Measurements from ENCODE around the gene FAM111A.
A peak's percentile ranks its signal among the peaks of the same experiment; 100 is the strongest.

Gene FAM111A

DNA sequence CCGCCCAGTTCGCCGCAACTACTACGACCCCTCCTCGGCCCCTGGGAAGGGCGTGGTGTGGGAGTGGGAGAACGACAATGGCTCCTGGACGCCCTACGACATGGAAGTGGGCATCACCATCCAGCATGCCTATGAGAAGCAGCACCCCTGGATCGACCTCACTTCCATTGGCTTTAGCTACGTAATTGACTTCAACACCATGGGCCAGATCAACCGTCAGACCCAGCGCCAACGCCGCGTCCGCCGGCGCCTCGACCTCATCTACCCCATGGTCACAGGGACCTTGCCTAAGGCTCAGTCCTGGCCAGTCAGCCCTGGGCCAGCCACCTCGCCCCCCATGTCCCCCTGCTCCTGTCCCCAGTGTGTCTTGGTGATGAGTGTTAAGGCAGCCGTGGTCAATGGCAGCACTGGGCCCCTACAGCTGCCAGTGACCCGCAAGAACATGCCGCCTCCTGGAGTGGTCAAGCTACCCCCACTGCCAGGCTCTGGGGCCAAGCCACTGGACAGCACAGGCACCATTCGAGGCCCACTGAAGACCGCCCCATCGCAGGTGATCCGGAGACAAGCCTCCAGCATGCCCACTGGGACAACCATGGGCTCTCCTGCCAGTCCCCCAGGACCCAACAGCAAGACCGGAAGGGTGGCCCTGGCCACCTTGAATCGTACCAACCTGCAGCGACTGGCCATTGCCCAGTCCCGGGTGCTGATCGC, 39.2 kb downstream of the FAM111A start:
- DNase-seq = no peak

DNA sequence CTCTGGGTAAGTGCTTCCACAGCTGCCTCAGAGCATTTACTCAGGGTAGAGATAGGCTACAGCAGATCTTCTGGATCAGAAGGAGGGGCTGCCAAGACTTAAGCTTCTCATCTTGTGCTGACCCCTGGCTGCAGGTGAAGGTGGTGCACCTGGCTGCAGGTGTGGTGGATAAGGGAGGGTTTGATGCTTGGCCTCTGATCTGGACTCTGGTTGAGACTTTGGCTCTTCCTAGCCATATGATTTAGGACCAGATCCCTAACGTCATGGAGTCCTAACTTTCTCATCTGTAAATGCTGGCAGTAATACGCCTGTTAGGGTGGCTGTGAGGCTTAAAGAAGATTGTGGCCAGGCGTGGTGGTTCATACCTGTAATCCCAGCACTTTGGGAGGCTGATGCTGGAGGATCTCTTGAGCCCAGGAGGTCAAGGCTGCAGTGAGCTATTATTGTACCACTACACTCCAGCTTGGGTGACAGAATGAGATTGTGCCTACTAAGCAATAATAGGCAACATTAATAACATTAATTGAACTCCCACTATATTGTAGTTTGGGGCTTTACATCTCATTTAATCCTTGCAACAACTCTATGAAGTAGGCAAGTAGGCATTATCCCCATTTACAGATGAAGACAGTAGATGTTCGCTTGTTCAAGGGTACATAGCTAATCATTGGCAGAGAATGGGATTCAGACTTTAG, 39.9 kb downstream of the FAM111A start:
- DNase-seq = peak in 1 of 2 donors; percentile 28

DNA sequence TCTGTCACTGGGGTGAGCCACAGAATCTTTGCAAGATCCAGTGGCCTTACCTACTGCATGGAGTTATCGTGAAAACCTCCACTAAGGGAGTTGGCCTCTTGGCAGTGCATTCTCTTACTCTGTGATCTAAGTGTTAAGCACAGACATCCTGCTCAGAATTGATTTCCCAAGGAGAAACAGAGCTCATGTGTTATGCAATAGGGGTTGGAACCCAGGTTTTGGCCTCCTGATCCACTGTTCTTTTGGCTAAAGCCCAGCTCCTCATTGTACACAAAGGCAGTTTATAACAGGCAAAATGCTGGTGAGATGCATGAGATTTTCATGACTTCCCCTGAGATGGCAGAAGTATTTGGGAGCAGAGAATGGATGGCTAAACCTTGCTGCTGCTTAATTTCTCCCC, 41.1 kb downstream of the FAM111A start:
- DNase-seq = no peak

DNA sequence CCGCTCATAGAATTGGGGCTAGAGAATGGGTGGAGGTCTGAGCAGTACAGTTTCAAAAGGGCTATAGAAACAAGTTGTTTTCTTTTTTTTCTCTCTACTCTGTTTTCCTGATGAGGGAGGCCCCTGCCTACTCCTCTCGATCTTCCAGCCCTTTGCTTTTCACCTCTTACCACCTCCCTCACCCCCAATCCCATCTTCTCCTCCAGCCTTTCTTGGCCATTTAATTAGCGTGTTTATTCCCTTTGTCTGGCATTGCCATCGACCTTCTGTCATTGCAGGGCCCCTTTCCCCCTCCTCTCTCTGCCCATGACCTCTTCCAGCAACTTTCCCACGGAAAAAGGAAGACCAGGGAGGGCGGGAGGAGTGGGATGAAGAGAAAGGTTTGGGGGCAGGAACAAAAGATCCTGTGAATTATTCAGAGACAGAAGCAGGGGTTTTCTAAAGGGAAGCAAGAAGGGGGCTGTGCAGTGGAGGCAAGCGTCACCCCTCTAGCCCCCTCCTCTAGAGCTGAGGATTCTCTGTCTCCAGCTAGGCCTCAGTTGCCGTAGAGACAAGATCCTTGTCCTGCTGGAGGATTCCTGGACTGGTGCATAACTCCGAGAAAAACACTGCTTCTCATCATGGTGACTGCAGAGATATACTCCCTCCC, 42.2 kb downstream of the FAM111A start:
- DNase-seq = no peak

DNA sequence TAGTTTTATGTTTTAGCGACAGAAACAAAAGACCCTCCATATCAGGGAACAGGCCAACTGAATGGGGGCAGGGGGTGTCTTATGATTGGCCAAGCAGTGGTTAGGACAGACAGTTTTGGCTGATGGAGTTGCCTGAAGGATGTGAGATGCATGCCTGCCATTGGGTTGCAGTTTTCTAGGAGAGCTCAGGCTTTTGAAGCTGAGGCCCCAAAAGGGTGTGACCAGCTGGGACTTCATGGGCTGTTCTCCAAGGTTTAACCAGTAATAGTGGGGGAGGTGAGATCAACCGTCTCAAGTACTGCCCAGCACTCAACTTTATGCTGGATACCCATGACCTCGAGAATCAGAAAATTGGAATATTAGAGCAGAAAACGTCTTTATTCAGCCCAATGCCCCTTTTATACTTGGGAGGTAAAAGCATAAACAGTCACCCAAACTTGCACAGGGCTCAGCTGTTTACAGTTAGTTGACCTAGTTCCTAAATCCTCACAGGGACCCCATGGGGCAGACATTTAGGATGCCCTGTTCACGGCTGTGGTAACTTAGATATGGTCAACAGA, 42.8 kb downstream of the FAM111A start:
- no peak for DNase-seq

DNA sequence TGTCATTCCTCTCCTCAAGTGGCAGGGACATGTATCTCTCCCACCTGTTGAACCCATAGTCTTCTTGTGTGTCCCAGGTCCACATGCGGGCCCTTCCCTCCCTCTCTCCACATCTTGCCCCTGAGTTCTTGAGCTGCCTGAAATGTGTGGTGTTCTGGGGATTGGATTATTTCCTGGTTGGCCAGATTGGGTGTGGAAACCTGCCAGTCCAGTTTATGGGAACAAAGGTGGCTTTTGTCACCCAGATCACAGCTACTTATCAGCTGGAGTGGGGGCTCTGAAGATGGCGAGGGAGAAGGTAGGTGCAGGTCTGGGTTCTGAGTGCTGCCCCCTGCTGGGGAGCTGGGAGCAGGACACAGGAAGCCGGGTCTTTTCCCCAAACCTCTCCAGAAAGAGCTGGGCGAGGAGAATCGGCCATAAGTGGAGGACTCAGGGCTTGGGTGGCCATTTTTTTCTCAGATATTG, 43.5 kb downstream of the FAM111A start:
- peak; percentile 37 to 59 for DNase-seq

DNA sequence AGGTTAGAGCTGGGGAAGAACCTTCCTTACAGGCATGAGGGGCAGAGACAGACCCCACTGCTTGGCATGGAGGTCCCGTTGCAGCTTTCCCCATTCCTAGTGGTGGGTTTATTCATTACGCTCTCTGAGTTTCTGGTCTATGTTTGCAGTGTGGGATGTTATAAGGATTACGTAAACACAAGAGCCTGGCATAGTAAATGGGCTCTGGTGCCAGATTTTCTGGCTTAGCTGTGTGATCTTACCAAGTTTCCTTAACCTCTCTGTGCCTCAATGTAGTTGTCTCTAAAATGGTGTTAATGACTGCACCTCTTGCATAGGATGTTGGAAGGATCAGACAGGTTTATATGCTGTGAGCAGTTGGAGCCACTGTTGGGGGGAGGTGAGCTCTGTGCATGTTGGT, 44.4 kb downstream of the FAM111A start:
- no peak for DNase-seq

DNA sequence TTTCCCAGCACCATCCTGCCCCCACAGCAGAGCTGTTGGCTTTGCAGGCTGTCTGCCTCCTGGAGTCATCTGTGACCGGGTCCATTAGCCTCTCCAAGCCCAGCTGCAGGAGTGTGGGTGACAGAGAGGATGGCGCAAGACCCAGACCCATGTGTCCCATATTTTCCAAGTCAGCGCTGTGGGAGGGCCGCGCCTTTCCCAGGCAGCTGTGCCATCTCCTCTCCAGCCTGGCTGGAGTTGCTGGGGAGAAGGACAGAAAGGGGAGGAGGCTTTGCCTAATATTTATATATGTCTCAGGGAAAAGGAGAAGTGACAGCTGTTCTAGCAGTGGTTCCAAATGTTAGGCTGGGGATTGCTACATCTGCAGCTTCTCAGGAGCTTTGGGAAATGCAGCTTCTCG, 44.9 kb downstream of the FAM111A start:
- DNase-seq = no peak

DNA sequence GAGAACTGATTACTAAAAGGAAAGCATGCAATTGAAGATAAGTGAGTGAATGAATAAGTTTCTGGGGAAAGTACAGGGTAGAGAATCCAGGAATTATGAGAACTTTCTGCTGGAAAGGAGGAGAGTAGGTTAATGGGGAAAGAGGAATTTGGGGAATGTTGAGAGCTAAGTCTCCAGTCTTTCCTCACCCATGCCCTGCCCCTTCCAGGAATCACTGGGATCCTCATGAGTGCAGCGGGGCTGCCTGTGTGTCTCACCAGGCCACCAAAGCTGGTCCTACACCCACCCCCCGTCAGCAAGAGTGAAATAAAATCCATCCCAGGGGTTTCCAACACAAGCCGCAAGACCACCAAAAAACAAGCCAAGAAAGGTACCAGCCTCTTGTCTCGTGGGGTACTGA, 46.3 kb downstream of the FAM111A start:
- DNase-seq = no peak

DNA sequence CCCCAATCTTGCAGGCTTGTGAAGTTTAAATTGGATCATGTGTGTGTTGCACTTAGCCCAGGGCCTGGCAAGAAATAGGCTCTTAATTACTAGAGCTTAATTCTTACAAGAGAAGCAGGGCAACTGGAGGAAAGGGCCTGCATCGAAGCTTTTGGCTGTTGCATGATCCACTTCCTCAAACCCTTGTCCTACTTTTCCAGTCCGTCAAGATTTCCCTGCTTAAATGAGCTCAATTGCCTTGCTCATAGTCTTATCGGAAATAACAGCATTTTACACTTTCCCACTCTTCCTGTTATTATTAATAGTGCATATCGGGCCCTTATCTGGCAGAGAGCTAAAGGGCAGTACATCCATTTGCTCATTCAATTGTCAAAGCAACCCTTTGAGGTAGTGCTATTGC, 47.3 kb downstream of the FAM111A start:
- DNase-seq = no peak

DNA sequence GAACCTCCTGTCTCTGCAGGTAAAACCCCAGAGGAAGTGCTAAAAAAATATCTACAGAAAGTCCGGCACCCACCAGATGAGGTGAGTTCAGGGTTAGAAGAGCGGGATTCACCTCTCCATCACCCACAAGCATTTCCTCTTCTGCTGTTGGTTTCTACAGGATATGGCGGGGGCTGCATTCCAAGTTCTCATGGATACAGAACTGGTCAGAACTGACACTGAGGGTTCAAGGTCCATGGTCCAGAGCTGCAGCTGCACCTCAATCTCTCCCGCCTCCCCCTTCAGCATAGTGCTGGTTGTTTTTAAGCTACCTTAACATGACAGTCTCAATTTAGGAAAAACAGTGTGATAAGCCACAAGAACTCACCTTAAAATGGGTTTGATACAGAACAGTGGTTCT, 48.4 kb downstream of the FAM111A start:
- DNase-seq = no peak

DNA sequence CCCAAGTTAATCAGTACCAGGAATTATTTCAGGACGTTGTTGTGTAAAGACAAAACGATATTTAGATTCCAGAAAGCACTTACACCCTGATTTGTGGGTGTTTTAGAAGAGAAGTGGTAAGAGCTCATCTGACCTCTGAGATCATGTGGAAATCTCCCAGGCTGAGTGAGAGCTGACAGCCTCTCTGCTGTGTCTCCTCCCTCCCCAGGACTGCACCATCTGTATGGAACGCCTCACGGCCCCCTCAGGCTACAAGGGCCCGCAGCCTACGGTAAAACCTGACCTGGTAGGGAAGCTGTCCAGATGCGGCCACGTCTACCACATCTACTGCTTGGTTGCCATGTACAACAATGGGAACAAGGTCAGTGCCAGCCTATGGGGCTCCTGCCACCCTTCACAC, 49.2 kb downstream of the FAM111A start:
- no peak for DNase-seq

DNA sequence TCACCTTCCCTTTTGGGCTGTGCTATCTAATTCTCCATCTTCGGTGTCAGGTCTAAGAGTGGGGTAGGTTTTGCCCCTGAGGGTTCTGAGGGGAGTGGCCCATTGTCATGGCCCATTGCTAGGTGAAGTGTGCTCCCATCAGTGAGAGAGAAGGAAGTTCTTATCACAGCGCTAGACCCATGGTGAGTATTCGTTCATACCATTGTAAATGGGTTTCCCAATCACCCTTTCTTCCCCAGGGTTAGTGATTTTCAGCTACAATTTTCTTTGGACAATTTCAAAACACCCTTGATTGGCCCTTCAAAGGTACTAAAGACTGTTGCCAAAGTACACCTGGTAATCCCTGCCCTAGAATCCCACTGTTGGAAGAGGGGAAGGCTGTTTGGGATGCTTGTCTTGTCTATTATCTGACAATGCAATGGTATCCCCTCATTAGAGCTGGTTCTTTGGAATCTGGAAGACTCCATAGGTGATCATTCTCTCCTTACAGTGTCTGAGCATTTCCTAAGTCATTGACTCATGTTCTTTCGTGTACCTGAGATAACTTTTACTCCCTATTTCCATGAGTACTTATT, 49.9 kb downstream of the FAM111A start:
- no peak for DNase-seq

DNA sequence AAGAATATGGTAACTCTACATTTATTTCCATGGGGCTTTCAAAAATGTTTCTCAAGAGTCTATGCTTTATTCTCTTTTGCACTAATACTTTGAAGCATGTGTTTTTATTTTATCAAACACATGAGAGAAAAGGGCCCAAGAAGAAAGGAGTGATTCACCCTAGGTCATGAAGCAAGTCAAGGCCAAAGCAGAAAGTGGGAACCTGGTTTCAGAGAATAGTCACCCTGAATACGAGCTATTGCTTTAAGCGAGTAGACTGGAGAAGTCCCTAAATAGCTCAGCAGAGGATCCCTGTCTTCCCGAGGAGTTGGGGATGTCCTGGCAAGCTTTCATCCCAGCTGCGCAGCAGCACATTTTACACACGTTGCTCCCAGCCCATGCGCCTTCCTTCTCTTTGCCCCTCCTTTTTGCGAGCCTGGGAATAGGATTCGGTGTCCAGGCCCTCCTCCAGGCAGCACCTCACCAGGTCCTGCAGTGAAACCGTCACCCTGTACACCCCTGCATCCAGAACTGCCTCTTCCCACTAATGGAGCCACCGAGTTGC, 51.0 kb downstream of the FAM111A start:
- DNase-seq = no peak

DNA sequence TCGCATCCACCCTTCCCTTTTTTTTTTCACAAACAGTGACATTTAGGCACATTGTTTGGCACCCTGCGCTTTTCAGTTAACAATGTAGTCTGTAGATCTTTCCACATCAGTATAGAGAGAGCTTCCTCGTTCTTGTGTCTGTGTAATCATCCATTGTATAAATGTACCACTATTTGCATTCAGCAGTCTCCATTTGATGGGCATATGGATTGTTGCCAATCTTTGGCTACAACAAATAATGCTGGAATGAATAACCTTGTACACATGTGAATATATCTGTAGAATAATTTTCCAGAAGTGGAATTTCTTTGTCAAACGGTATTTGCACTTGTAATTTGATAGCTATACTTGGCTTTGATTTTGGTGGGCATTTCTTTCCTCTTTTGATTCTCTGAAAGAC, 52.9 kb downstream of the FAM111A start:
- DNase-seq = no peak

DNA sequence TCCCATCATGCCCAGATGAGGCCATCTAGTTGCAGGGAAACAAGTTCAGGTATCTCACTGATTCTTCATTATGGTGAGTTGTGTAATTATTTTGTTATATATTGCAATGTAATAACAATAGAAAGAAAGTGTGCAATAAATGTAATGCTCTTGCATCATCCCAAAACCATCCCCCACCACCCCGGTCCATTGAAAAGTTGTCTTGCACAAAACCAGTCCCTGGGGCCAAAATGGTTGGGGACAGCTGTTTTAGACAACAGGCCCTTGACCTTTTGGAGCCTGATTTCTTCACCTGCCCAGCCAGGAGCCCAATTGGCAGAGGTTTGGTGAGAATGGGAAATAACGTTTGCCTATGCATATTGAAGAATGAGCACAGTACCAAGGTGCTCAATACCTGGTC, 54.1 kb downstream of the FAM111A start:
- DNase-seq = no peak

DNA sequence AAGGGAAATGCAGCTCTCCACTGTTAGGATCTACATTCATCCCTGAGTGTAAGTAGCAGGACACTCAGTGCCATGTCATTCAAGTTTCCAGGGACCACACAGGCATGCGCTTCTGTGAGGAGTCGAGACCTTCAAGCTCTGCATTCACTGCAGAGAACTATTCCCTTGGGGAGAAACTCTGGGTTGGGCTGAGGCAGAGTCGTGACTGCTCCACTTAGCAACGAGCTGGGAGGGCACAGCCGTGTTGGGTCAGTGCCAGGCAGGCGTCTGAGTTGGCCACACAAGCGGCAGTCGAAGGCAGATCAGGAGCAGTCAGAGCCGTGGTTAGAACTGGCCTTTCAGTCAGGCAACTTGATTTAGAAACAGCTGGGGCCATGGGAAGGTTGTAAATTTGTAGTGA, 55.3 kb downstream of the FAM111A start:
- no peak for DNase-seq

DNA sequence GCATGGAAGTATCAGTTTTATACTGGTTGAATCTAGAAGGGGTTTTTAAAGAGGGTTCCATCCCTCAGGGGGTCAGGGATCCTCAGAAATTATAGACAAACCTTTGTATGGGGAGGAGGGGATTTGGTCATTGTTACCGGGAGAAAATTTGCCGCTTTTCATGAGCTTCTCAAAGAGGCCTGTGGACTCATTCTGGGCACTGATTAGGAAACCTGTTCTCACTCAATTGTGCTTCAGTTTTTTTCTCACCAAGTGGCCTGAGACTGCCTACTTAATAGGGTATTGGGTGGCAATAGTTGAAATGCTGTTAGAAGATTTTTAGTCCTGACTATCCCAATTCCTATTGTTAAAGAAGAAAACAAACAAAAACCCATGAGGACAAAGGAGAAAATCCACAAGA, 56.1 kb downstream of the FAM111A start:
- DNase-seq = no peak

DNA sequence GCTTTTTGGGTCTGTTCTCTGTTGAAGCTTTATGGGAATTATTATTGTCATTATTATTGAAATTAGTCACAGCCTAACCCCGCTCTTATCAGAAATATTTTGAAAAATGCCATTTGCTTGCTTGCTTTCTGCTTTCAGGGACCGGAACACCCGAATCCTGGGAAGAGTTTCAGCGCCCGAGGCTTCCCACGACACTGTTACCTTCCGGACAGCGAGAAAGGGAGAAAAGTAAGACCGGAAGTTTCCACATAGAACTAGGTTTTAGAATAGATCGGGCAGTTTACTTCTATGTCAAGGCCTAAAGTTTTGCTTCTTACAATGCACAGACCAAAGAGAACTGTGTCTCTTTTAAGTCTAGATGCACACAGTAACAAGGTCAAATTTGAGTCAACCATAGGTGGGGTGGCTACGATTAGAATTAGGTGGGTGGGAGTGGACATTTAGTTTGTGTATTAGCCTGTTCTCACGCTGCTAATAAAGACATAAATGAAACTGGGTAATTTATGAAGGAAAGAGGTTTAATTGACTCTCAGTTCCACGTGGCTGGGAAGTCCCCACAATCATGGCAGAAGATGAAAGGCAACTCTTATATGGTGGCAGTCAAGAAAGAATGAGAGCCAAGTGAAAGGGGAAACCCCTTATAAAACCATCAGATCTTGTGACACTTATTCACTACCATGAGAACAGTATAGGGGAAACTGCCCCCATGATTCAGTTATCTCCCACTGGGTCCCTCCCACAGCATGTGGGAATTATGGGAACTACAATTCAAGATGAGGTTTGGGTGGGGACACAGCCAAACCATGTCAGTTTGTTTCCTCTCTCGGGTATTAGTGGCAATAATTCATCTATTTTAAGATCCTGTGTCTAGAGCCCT, 57.1 kb downstream of the FAM111A start:
- DNase-seq = peak in 1 of 2 donors; percentile 15

DNA sequence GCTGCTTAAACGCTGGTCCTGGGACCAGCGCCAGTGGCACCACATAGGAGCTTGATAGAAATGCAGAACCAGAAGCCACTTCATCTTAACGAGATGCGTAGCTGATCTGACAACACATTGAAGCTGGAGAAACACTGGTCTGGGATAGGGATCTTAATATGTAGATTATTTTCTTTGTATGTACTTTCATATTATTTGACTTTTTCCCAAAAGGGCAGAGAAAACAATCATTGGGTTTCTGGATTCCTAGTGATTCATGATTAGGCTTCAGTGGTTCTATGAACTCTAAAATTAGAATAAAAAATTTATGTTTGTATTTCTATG, 57.7 kb downstream of the FAM111A start:
- no peak for DNase-seq

DNA sequence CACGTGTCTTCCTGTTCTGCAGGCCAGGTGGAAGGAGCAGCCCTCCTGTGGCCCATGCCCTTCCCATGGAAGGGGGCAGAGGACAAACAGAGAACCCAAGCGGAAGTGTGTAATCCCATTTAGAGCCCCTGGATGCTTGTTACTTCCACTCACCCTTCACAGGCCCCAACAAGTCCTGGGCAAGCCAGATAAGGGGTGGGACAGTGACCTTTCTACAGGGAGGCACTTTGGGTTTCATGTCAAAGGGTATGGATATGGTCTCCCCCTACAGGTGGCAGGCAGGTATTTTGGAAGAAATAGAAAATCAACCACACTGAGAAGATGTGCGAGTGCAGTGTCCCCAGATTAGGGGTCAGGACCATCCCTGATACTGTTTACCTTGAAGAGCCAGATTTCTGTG, 58.7 kb downstream of the FAM111A start:
- no peak for DNase-seq
